Measurements from ENCODE around the gene SMYD3. TPM values are rescaled to one million over a fixed set of nuclear protein-coding genes. Genes with fewer than 3 reads are reported as not detected.

The SMYD3 gene
- total RNA-seq, 1 experiment from 2014 or later = 29.6 TPM

GRCh38 chr1:246034630-246035029, 472.4 kb downstream of the SMYD3 start:
- Histone ChIP-seq H4K20me1 (ENCODE audit: insufficient read depth) (no peaks in the 10 kb centered on the region), H3K4me2 (no peak overlapping the region), H3K9me2 (ENCODE audit: insufficient read depth) (no peaks in the 10 kb centered on the region), H3K79me2 (ENCODE audit: low read depth) (no peaks in the 10 kb centered on the region), H3K9me3 (ENCODE audit: insufficient read depth, low read depth) (no peaks in the 10 kb centered on the region), H3K4me3 (no peak overlapping the region), H3K4me1 (replicated peaks; ENCODE audit: insufficient read depth) (no peaks in the 10 kb centered on the region), H3K27me3 (ENCODE audit: insufficient read depth, low read depth) (no peaks in the 10 kb centered on the region), H3K36me3 (ENCODE audit: low read depth) (no peaks in the 10 kb centered on the region), H3F3A (ENCODE audit: insufficient read depth, low read depth) (no peaks in the 10 kb centered on the region), H2AFZ (no peak overlapping the region), H3K27ac (no peak overlapping the region)
- BruUV-seq (replicated peaks) = no TSS peak
- ChIA-PET CTCF (no interaction called here), POLR2A (ENCODE audit: unreplicated experiment) (no interaction called here)
- DNase-seq = no peak
- no peak for TF ChIP-seq EZH2 (IDR thresholded peaks at IDR 0.05; ENCODE audit: low read depth)
- no peak for TF ChIP-seq CTCF (conservative IDR thresholded peaks at IDR 0.05)
- intact Hi-C loops (cut with micrococcal nuclease; ENCODE audit: unreplicated experiment) = no loop called here

- no peak for TF ChIP-seq EZH2 (IDR thresholded peaks at IDR 0.05; ENCODE audit: low read depth)
- no peak for TF ChIP-seq CTCF (conservative IDR thresholded peaks at IDR 0.05)
- POLR2A ChIA-PET (ENCODE audit: unreplicated experiment) = no interaction called here
- no peaks in the 10 kb centered on the region for H3K36me3 ChIP-seq (ENCODE audit: low read depth)
- no peak overlapping the region for H2AFZ ChIP-seq
- no peaks in the 10 kb centered on the region for H3K9me2 ChIP-seq (ENCODE audit: insufficient read depth)
- no peaks in the 10 kb centered on the region for H3K4me1 ChIP-seq (replicated peaks; ENCODE audit: insufficient read depth)
- H3K4me3 ChIP-seq = no peak overlapping the region
- no peak overlapping the region for H3K4me2 ChIP-seq
- H3K79me2 ChIP-seq (ENCODE audit: low read depth) = no peaks in the 10 kb centered on the region
- no peaks in the 10 kb centered on the region for H3K9me3 ChIP-seq (ENCODE audit: insufficient read depth, low read depth)
- H4K20me1 ChIP-seq (ENCODE audit: insufficient read depth) = no peaks in the 10 kb centered on the region
- no peak for DNase-seq
- BruUV-seq (replicated peaks) = no TSS peak
- intact Hi-C loops (cut with micrococcal nuclease; ENCODE audit: unreplicated experiment) = no loop called here
- no peaks in the 10 kb centered on the region for H3K27me3 ChIP-seq (ENCODE audit: insufficient read depth, low read depth)
- H3F3A ChIP-seq (ENCODE audit: insufficient read depth, low read depth) = no peaks in the 10 kb centered on the region
- H3K27ac ChIP-seq = no peak overlapping the region
- CTCF ChIA-PET = no interaction called here
Measured at GRCh38 chr1:246032984-246033383, 474.1 kb downstream of the SMYD3 start.

- Histone ChIP-seq H3K4me2 (no peak overlapping the region), H2AFZ (no peak overlapping the region), H3K79me2 (ENCODE audit: low read depth) (no peaks in the 10 kb centered on the region), H3K27me3 (ENCODE audit: insufficient read depth, low read depth) (no peaks in the 10 kb centered on the region), H3F3A (ENCODE audit: insufficient read depth, low read depth) (no peaks in the 10 kb centered on the region), H3K36me3 (ENCODE audit: low read depth) (no peaks in the 10 kb centered on the region), H3K4me1 (replicated peaks; ENCODE audit: insufficient read depth) (no peaks in the 10 kb centered on the region), H3K4me3 (no peak overlapping the region), H3K9me3 (ENCODE audit: insufficient read depth, low read depth) (no peaks in the 10 kb centered on the region), H3K9me2 (ENCODE audit: insufficient read depth) (no peaks in the 10 kb centered on the region), H3K27ac (no peak overlapping the region), H4K20me1 (ENCODE audit: insufficient read depth) (no peaks in the 10 kb centered on the region)
- intact Hi-C loops (cut with micrococcal nuclease; ENCODE audit: unreplicated experiment) = no loop called here
- no TSS peak for BruUV-seq (replicated peaks)
- ChIA-PET POLR2A (ENCODE audit: unreplicated experiment) (no interaction called here), CTCF (no interaction called here)
- no peak for TF ChIP-seq CTCF (conservative IDR thresholded peaks at IDR 0.05)
- no peak for TF ChIP-seq EZH2 (IDR thresholded peaks at IDR 0.05; ENCODE audit: low read depth)
- no peak for DNase-seq
Measured at GRCh38 chr1:246032031-246032551, 475.0 kb downstream of the SMYD3 start.
